Measurements from ENCODE around the gene RNF220. TPM values are rescaled to one million over a fixed set of nuclear protein-coding genes. Genes with fewer than 3 reads are reported as not detected.
A peak's percentile ranks its signal among the peaks of the same experiment; 100 is the strongest.

Gene RNF220
- total RNA-seq, 1 experiment from 2014 or later: 66.6 TPM

DNA sequence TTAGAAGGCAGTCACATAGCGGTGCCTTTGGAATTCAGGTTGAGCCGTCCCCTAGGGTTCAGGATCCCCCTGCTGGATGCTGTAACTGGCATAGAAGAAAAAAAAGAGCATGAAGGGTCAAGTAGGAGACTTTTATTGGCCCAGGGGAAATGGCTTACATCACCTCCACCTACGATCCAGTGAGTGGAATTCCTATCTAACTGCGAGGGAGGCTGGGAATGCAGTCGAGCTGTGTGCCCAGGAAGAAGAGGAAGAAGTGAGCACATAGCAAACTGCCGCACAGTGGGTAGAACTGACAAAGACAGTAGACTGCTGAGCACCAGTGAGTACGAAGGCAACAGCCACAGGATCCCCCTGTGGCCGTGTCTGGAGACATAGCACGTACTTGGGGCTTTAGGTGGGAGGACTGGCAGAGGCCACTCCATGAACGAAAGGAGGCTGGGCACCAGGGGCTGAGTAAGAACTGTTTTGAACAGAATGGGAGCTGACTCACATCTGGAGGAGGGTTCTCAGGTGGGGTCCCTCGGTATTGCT lies 79.2 kb downstream of the RNF220 start:
- no peak overlapping the region for H2AFZ ChIP-seq (ENCODE audit: low read length)
- TF ChIP-seq, protein P1, sequence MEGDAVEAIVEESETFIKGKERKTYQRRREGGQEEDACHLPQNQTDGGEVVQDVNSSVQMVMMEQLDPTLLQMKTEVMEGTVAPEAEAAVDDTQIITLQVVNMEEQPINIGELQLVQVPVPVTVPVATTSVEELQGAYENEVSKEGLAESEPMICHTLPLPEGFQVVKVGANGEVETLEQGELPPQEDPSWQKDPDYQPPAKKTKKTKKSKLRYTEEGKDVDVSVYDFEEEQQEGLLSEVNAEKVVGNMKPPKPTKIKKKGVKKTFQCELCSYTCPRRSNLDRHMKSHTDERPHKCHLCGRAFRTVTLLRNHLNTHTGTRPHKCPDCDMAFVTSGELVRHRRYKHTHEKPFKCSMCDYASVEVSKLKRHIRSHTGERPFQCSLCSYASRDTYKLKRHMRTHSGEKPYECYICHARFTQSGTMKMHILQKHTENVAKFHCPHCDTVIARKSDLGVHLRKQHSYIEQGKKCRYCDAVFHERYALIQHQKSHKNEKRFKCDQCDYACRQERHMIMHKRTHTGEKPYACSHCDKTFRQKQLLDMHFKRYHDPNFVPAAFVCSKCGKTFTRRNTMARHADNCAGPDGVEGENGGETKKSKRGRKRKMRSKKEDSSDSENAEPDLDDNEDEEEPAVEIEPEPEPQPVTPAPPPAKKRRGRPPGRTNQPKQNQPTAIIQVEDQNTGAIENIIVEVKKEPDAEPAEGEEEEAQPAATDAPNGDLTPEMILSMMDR (conservative IDR thresholded peaks at IDR 0.05; ENCODE audit: low read depth, low read length): no peak
- TF ChIP-seq EZH2 (IDR thresholded peaks at IDR 0.05; ENCODE audit: low read length, unreplicated experiment): no peak
- no peak for TF ChIP-seq EZH2phosphoT487 (IDR thresholded peaks at IDR 0.05; ENCODE audit: borderline replicate concordance, low read length)
- ATAC-seq (no peak), DNase-seq (no peak)
- no peaks in the 10 kb centered on the region for H3F3A ChIP-seq (ENCODE audit: low read length, unreplicated experiment)
- BruUV-seq (replicated peaks): no TSS peak
- intact Hi-C loops (cut with micrococcal nuclease): no loop called here
- CTCF ChIA-PET: no interaction called here
- H3K9me3 ChIP-seq (ENCODE audit: low read length): no peaks in the 10 kb centered on the region
- no peaks in the 10 kb centered on the region for H3K36me3 ChIP-seq (ENCODE audit: low read depth, low read length)
- no peaks in the 10 kb centered on the region for H3K9me2 ChIP-seq (replicated peaks; ENCODE audit: low read length)
- H3K4me2 ChIP-seq (ENCODE audit: low read length): no peak overlapping the region
- H3K9ac ChIP-seq (ENCODE audit: low read length): no peak overlapping the region
- H3K79me2 ChIP-seq (ENCODE audit: low read length): no peaks in the 10 kb centered on the region
- peaks cover 14% of the 10 kb centered on the region for H3K4me1 ChIP-seq (ENCODE audit: insufficient read depth, low read length)
- H3K27me3 ChIP-seq (ENCODE audit: low read length): no peaks in the 10 kb centered on the region
- H3K27ac ChIP-seq (ENCODE audit: low read length): no peak overlapping the region
- H3K4me3 ChIP-seq (ENCODE audit: low read length): no peak overlapping the region
- POLR2A ChIA-PET (ENCODE audit: unreplicated experiment): no interaction called here
- H4K20me1 ChIP-seq (ENCODE audit: low read length): no peaks in the 10 kb centered on the region

DNA sequence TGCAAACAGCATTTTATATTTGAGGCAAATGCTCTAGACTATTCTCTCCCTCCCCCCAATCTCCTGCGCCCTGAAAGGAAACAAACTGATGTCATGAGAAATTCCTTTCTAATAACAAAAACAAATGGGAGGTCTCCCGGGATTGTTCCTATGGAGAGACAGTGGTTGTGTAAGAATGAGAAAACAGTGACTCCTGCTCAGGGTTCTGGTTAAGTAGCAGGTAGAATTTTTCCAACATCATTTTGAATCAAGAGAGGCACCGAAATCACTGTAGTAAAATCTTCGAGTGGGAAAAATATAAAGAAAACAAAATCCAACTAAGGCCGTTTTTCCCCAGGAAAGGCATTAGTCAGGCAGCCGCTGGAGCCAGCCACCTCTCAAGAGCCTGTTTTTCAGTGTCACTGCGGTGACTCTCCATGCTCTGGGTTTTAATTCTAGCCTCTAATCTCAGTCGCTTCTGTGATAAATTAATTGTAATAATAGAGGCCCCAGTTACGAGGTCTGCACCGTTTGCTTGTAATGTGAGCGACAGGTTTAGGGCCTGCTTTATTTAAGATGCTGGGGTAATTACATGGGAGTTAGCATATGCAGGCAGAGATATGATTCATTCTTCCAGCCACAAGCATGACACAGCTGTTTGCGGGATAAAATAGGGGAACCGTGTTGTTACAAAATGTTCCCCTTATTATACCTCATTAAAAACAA lies 80.3 kb downstream of the RNF220 start:
- Histone ChIP-seq H3K9me2 (replicated peaks; ENCODE audit: low read length) (no peaks in the 10 kb centered on the region), H3K4me3 (ENCODE audit: low read length) (no peak overlapping the region), H3K27ac (ENCODE audit: low read length) (peak overlapping the region; percentile 17; the same call in 1 of the 2 replicates), H3K36me3 (ENCODE audit: low read depth, low read length) (no peaks in the 10 kb centered on the region), H3K4me1 (ENCODE audit: insufficient read depth, low read length) (peaks cover 14% of the 10 kb centered on the region), H4K20me1 (ENCODE audit: low read length) (no peaks in the 10 kb centered on the region), H3K9ac (ENCODE audit: low read length) (no peak overlapping the region), H3K79me2 (ENCODE audit: low read length) (no peaks in the 10 kb centered on the region), H3K9me3 (ENCODE audit: low read length) (no peaks in the 10 kb centered on the region), H3F3A (ENCODE audit: low read length, unreplicated experiment) (no peaks in the 10 kb centered on the region), H2AFZ (ENCODE audit: low read length) (peak overlapping the region; percentile 43), H3K27me3 (ENCODE audit: low read length) (no peaks in the 10 kb centered on the region), H3K4me2 (ENCODE audit: low read length) (peak overlapping the region; percentile 1; the same call in 1 of the 2 replicates)
- DNase-seq: peak; percentile 48
- peak; percentile 71 for ATAC-seq
- intact Hi-C loops (cut with micrococcal nuclease): no loop called here
- POLR2A ChIA-PET (ENCODE audit: unreplicated experiment): no interaction called here
- BruUV-seq (replicated peaks): no TSS peak
- no peak for TF ChIP-seq EZH2 (IDR thresholded peaks at IDR 0.05; ENCODE audit: low read length, unreplicated experiment)
- TF ChIP-seq, protein P1 (conservative IDR thresholded peaks at IDR 0.05; ENCODE audit: low read depth, low read length): no peak
- TF ChIP-seq EZH2phosphoT487 (IDR thresholded peaks at IDR 0.05; ENCODE audit: borderline replicate concordance, low read length): no peak
- CTCF ChIA-PET: interaction anchor here (0.6 kb wide), 1 partner anchor 187 kb away, joined by 4 read pairs; no protein-coding TSS in a partner anchor

DNA sequence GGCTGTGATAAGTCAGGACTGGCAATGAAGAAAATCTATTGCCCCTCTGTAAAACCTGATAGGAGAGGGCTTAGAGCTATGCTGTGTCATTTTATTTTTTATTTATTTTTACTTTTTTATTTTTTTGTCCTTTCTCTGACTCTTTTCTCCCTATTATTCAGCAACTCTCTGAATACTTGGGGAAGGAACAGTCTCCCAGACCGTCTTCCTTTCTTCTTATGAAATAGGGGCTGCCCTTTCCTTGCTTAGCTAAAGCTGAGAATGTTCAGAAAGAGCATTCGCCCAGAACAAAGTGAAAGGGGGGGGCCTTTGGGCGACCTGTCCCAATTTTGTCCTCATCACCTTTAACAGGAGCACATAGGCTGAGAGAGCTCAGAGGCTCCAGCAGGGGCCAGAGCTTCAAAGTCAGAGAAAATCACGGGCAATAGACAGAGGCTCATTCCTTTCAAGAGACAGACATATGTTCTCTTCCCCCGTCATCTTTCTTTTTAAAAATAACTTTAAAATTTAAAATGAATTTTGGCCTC lies 80.9 kb downstream of the RNF220 start:
- Histone ChIP-seq H3K36me3 (ENCODE audit: low read depth, low read length) (no peaks in the 10 kb centered on the region), H3K27ac (ENCODE audit: low read length) (peak overlapping the region; percentile 17; the same call in 1 of the 2 replicates), H2AFZ (ENCODE audit: low read length) (peak overlapping the region; percentile 43), H4K20me1 (ENCODE audit: low read length) (no peaks in the 10 kb centered on the region), H3K79me2 (ENCODE audit: low read length) (no peaks in the 10 kb centered on the region), H3F3A (ENCODE audit: low read length, unreplicated experiment) (no peaks in the 10 kb centered on the region), H3K4me2 (ENCODE audit: low read length) (peak overlapping the region; percentile 1; the same call in 1 of the 2 replicates), H3K27me3 (ENCODE audit: low read length) (no peaks in the 10 kb centered on the region), H3K9me2 (replicated peaks; ENCODE audit: low read length) (no peaks in the 10 kb centered on the region), H3K4me1 (ENCODE audit: insufficient read depth, low read length) (peaks cover 14% of the 10 kb centered on the region), H3K9ac (ENCODE audit: low read length) (no peak overlapping the region), H3K9me3 (ENCODE audit: low read length) (no peaks in the 10 kb centered on the region), H3K4me3 (ENCODE audit: low read length) (no peak overlapping the region)
- BruUV-seq (replicated peaks): no TSS peak
- ChIA-PET POLR2A (ENCODE audit: unreplicated experiment) (no interaction called here), CTCF (interaction anchor here (0.6 kb wide), 1 partner anchor 187 kb away, joined by 4 read pairs; no protein-coding TSS in a partner anchor)
- TF ChIP-seq EZH2phosphoT487 (IDR thresholded peaks at IDR 0.05; ENCODE audit: borderline replicate concordance, low read length) (no peak), EZH2 (IDR thresholded peaks at IDR 0.05; ENCODE audit: low read length, unreplicated experiment) (no peak)
- TF ChIP-seq, protein P1 (conservative IDR thresholded peaks at IDR 0.05; ENCODE audit: low read depth, low read length): no peak
- intact Hi-C loops (cut with micrococcal nuclease): no loop called here
- DNase-seq (no peak), ATAC-seq (no peak)
